Measurements from ENCODE around the gene AKAP8. TPM values are rescaled to one million over a fixed set of nuclear protein-coding genes. Genes with fewer than 3 reads are reported as not detected.

The AKAP8 gene
- total and polyA plus RNA-seq, 4 donors, result 15.0 to 43.4 (median 19.7) TPM

GRCh38 chr19:15424121-15424520 is 44.5 kb upstream of the AKAP8 start:
- DNase-seq (no peak), ATAC-seq (ENCODE audit: insufficient read depth, low FRiP score) (no peak)
- Histone ChIP-seq H3K9ac (ENCODE audit: insufficient read depth in 1 of 2, low read length in 2 of 2) (no peak overlapping the region), H3K27ac (ENCODE audit: low read depth in 1 of 2, low read length in 1 of 2) (no peak overlapping the region), H3K4me1 (ENCODE audit: control insufficient read depth in 5 of 5, insufficient read depth in 5 of 5, low read length in 5 of 5) (peaks cover 3 to 39% (median 14%) of the 10 kb centered on the region in 5 donors), H3K4me3 (no peak overlapping the region), H3K36me3 (ENCODE audit: control insufficient read depth in 4 of 4, insufficient read depth in 4 of 4, low read length in 4 of 4) (peaks cover 12 to 63% (median 41%) of the 10 kb centered on the region in 4 donors), H3K9me3 (ENCODE audit: control insufficient read depth in 4 of 4, insufficient read depth in 3 of 4, low read length in 3 of 4) (peaks cover 0 to 2% (median 0%) of the 10 kb centered on the region in 4 donors), H3K27me3 (ENCODE audit: control insufficient read depth in 3 of 3, insufficient read depth in 3 of 3, low read length in 2 of 3) (no peaks in the 10 kb centered on the region)
- TF ChIP-seq CTCF (IDR thresholded peaks at IDR 0.05; ENCODE audit: control extremely low read depth, extremely low read depth), result no peak
- 96 to 97% methylated on average over 13 of the region's 13 CpGs for WGBS, 2 donors

DNA sequence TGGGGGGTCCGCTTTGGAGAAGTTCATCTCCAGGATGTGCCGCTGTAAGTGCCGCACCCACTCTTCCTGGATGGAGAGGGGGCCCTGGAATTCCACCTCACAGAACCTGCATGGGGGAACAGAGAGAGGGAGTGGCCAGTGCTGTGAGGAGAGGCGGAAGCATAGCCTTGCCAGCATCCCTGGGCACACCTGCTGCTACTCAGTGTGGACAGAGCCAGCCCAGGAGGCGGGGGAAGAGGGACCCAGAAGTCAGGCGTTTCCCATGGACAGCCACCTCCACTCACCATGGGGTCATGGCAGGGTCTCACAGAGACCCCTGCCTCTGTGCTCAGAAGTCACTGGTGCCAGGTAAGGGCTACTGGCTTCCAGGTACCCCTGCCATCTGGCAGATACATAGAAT is 43.5 kb upstream of the AKAP8 start:
- Histone ChIP-seq H3K9me3 (ENCODE audit: control insufficient read depth in 4 of 4, insufficient read depth in 3 of 4, low read length in 3 of 4) (peaks cover 0 to 2% (median 0%) of the 10 kb centered on the region in 4 donors), H3K36me3 (ENCODE audit: control insufficient read depth in 4 of 4, insufficient read depth in 4 of 4, low read length in 4 of 4) (peaks cover 12 to 57% (median 43%) of the 10 kb centered on the region in 4 donors), H3K27ac (ENCODE audit: low read depth in 1 of 2, low read length in 1 of 2) (no peak overlapping the region), H3K4me1 (ENCODE audit: control insufficient read depth in 5 of 5, insufficient read depth in 5 of 5, low read length in 5 of 5) (peaks cover 3 to 39% (median 12%) of the 10 kb centered on the region in 5 donors), H3K27me3 (ENCODE audit: control insufficient read depth in 3 of 3, insufficient read depth in 3 of 3, low read length in 2 of 3) (no peaks in the 10 kb centered on the region), H3K9ac (ENCODE audit: insufficient read depth in 1 of 2, low read length in 2 of 2) (no peak overlapping the region), H3K4me3 (no peak overlapping the region)
- no peak for TF ChIP-seq CTCF (IDR thresholded peaks at IDR 0.05; ENCODE audit: control extremely low read depth, extremely low read depth)
- ATAC-seq (ENCODE audit: insufficient read depth, low FRiP score) (no peak), DNase-seq (no peak)
- 98 to 99% methylated on average over 6 of the region's 6 CpGs for WGBS, 2 donors

GRCh38 chr19:15422296-15423075 is 42.9 kb upstream of the AKAP8 start:
- peaks cover 0 to 2% (median 0%) of the 10 kb centered on the region in 4 donors for H3K9me3 ChIP-seq (ENCODE audit: control insufficient read depth in 4 of 4, insufficient read depth in 3 of 4, low read length in 3 of 4)
- peak in 1 of 3 donors; percentile 30 for DNase-seq
- H3K27ac ChIP-seq (ENCODE audit: low read depth in 1 of 2, low read length in 1 of 2), result no peak overlapping the region
- H3K36me3 ChIP-seq (ENCODE audit: control insufficient read depth in 4 of 4, insufficient read depth in 4 of 4, low read length in 4 of 4), result peaks cover 12 to 53% (median 41%) of the 10 kb centered on the region in 4 donors
- H3K4me3 ChIP-seq, result no peak overlapping the region
- no peak for ATAC-seq (ENCODE audit: insufficient read depth, low FRiP score)
- peaks cover 3 to 43% (median 14%) of the 10 kb centered on the region in 5 donors for H3K4me1 ChIP-seq (ENCODE audit: control insufficient read depth in 5 of 5, insufficient read depth in 5 of 5, low read length in 5 of 5)
- no peaks in the 10 kb centered on the region for H3K27me3 ChIP-seq (ENCODE audit: control insufficient read depth in 3 of 3, insufficient read depth in 3 of 3, low read length in 2 of 3)
- WGBS, 2 donors, result 65 to 87% methylated on average over 22 of the region's 22 CpGs
- no peak for TF ChIP-seq CTCF (IDR thresholded peaks at IDR 0.05; ENCODE audit: control extremely low read depth, extremely low read depth)
- no peak overlapping the region for H3K9ac ChIP-seq (ENCODE audit: insufficient read depth in 1 of 2, low read length in 2 of 2)

Data from lung (tissue), 12 donors.